Breast epithelium (tissue), 3 donors: ENCODE measurements around the gene FAM234A.

Source experiments
- CTCF ChIP-seq, 3 donors: fragments of 450-650 bp; IDR thresholded peaks; one replicate each; pipeline ENCODE4 v1.5.1; 2016 to 2017; ENCODE audit warnings: antibody characterized with exemption in 3 of 3, mild to moderate bottlenecking in 3 of 3, moderate library complexity in 3 of 3
- POLR2A ChIP-seq: fragments of 450-650 bp; IDR thresholded peaks from one replicate; pipeline ENCODE4 v1.6.1; 2016; ENCODE audit warnings: antibody characterized with exemption, mild to moderate bottlenecking, moderate library complexity
- POLR2AphosphoS5 ChIP-seq, 3 donors: sonication (generic); formaldehyde crosslinking; IDR thresholded peaks; one replicate each; pipeline ENCODE4 v1.6.1; 2017; ENCODE audit warnings: antibody characterized with exemption in 3 of 3

DNA sequence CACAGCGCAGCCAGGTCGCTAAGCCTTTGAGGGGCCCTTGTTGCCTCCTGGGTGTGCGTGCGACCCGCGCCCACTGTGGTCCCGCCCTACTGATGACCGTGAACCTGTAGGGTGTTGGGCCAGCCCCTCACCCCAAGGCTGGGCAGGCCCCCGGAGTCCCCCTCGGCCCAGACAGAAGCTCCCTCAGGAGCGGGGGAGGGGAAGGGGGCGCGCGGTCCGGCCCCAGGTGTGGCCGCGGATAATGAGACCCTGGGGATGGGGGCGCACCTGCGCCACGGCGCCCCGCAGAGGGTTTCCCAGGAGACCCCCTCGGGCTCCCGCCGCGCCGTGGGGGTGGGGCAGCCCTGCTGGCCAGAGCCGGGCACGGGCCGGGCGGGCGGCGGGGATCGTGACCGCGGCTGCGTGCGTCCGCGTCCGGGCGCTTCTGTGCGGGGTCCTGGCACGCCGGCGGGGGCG, 45.4 kb downstream of the FAM234A start:
- TF ChIP-seq CTCF (IDR thresholded peaks at IDR 0.05): no peak
- no peak for TF ChIP-seq POLR2A
- no peak for TF ChIP-seq POLR2AphosphoS5 (IDR thresholded peaks at IDR 0.05)
